HG03103 (cell line): Measurements from ENCODE around the gene CTNNA2.
"Not testable (repeated sequence)": the region's sequence is repeated elsewhere in the genome, so short reads cannot be mapped to it uniquely, and the experiment has no call there.

Experiments
- ATAC-seq: cut with Tn5 transposase; IDR thresholded peaks from one replicate; pipeline ENCODE4 v1.9.1; 2021; ENCODE audit warnings: low read depth; ENCODE audit not compliant: unreplicated experiment

CTNNA2 gene

GRCh38 chr2:80167284-80167808 lies 654.5 kb downstream of the CTNNA2 start:
- ATAC-seq: no peak

GRCh38 chr2:80168037-80168436 lies 655.2 kb downstream of the CTNNA2 start:
- no peak for ATAC-seq

GRCh38 chr2:80168801-80169200 lies 656.0 kb downstream of the CTNNA2 start:
- ATAC-seq: no peak

- no peak for ATAC-seq
Measured at GRCh38 chr2:80169811-80170594, 657.2 kb downstream of the CTNNA2 start.

GRCh38 chr2:80185091-80185490 lies 672.2 kb downstream of the CTNNA2 start:
- no peak for ATAC-seq

GRCh38 chr2:80186262-80186661 lies 673.4 kb downstream of the CTNNA2 start:
- no peak for ATAC-seq

- ATAC-seq: no peak
Measured at GRCh38 chr2:80187156-80187555, 674.3 kb downstream of the CTNNA2 start.

- no peak for ATAC-seq
Measured at GRCh38 chr2:80190166-80190565, 677.3 kb downstream of the CTNNA2 start.

GRCh38 chr2:80193566-80193965 lies 680.7 kb downstream of the CTNNA2 start:
- no peak for ATAC-seq

- no peak for ATAC-seq
Measured at GRCh38 chr2:80195034-80195433, 682.2 kb downstream of the CTNNA2 start.

- no peak for ATAC-seq
Measured at GRCh38 chr2:80198042-80198441, 685.2 kb downstream of the CTNNA2 start.

GRCh38 chr2:80199504-80199903 lies 686.7 kb downstream of the CTNNA2 start:
- ATAC-seq: no peak

GRCh38 chr2:80203929-80204328 lies 691.1 kb downstream of the CTNNA2 start:
- not testable (repeated sequence) for ATAC-seq

GRCh38 chr2:80205498-80205897 lies 692.6 kb downstream of the CTNNA2 start:
- no peak for ATAC-seq

GRCh38 chr2:80209458-80209857 lies 696.6 kb downstream of the CTNNA2 start:
- ATAC-seq: no peak

GRCh38 chr2:80217446-80217845 lies 704.6 kb downstream of the CTNNA2 start:
- ATAC-seq: no peak

GRCh38 chr2:80222644-80223043 lies 709.8 kb downstream of the CTNNA2 start:
- no peak for ATAC-seq

GRCh38 chr2:80231421-80231820 lies 718.6 kb downstream of the CTNNA2 start:
- ATAC-seq: no peak

GRCh38 chr2:80233333-80233732 lies 720.5 kb downstream of the CTNNA2 start:
- ATAC-seq: no peak

- no peak for ATAC-seq
Measured at GRCh38 chr2:80238692-80239469, 726.0 kb downstream of the CTNNA2 start.

- no peak for ATAC-seq
Measured at GRCh38 chr2:80242355-80242910, 729.6 kb downstream of the CTNNA2 start.
